GM18870 (cell line): ENCODE data around the gene WHRN.

ENCODE experiments used
- ATAC-seq: cut with Tn5 transposase; IDR thresholded peaks from one replicate; pipeline ENCODE4 v1.9.1; 2021; ENCODE audit warnings: moderate library complexity; ENCODE audit not compliant: unreplicated experiment

Gene WHRN

DNA sequence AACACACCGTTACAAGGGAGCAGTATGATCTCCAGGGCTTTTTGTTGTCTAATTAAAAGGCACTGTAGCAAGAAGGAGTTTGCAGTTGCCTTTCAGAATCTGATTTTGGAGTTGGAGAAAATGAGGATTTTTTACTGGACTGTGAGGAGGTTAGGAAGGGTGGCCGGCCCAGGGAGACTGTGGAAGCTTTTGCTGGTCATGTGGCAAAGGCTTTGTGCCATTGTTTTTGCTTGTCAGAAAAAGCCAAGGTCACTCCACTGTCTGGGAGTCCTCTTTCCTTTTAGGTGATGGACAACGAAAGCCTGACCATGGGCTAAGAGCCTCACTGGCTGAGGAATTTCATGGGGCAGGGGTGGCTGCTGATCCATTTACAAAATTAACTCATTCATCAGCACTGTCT lies 10.3 kb upstream of the WHRN start:
- ATAC-seq = no peak

DNA sequence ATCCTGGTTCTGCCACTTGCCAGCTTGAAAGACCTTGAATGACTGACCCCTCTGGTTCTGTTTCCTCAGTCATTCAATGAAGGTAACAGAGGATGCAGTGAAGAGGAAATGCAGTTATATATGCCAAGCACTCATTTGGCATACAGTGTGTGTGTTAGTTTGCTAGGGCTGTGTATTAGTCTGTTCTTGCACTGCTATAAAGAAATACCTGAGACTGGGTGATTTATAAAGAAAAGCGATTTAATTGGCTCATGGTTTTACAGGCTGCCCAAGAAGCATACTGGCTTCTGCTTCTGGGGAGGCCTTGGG lies 8.6 kb upstream of the WHRN start:
- ATAC-seq = no peak

DNA sequence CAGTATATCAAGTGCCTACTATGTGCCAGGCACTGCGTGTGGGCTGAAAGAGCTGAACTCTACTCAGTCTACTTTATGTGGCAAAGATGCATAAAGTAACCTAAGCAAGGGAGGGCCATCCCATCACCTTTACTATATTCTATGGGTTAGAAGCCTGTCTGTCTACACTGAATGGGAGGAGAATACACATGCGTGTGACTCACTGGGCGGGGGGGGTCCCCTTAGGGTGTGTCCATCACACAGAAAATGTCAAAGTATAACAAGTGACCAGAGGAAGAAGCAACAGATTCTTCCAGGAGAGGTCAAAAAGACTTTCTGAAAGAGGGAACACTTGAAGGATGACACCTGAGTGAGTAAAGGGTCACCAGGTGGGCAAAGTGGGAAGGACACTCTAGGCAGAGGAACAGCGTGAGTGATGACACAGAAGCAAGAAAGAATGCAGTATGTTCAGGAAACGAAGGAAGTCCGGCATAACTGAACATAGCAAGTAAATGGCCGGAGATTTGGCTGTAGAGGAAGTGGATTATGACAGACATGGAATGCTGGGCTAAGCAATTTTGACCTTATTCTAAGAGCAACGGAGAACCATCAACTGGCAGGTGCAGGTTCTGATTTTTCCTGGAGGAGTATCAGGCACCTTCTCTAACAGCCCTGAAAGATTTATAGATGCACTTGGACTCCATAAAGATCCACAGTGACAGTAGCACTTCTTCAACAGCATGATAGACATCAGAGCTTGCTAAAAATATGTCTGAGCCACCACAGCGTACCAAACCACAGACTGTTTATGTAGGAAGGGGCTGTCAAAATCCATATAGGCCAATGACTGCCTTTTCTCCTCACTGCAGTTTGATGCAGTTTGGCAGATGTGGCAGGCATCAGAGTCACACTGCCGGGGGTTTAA lies 8.0 kb upstream of the WHRN start:
- no peak for ATAC-seq

- ATAC-seq = no peak
Observed at GRCh38 chr9:114511978-114512874, 7.0 kb upstream of the WHRN start.

GRCh38 chr9:114507726-114508125 lies 2.5 kb upstream of the WHRN start:
- ATAC-seq = no peak

DNA sequence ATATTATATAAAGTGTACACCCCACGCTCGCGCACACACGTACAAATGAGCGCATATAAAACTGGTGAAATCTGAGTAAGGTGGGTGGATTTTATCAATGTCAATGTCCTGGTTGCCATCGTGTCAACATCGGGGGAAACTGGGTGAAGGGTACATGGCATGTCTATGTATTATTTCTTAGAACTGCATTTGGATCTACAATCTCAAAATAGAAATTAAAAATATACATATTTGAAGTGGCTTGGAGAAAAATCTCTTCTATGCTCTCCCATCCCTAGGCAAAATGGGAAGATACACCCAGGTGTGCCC lies 763 bp upstream of the WHRN start:
- ATAC-seq = no peak

- no peak for ATAC-seq
Observed at GRCh38 chr9:114504341-114505186, 709 bp downstream of the WHRN start.

DNA sequence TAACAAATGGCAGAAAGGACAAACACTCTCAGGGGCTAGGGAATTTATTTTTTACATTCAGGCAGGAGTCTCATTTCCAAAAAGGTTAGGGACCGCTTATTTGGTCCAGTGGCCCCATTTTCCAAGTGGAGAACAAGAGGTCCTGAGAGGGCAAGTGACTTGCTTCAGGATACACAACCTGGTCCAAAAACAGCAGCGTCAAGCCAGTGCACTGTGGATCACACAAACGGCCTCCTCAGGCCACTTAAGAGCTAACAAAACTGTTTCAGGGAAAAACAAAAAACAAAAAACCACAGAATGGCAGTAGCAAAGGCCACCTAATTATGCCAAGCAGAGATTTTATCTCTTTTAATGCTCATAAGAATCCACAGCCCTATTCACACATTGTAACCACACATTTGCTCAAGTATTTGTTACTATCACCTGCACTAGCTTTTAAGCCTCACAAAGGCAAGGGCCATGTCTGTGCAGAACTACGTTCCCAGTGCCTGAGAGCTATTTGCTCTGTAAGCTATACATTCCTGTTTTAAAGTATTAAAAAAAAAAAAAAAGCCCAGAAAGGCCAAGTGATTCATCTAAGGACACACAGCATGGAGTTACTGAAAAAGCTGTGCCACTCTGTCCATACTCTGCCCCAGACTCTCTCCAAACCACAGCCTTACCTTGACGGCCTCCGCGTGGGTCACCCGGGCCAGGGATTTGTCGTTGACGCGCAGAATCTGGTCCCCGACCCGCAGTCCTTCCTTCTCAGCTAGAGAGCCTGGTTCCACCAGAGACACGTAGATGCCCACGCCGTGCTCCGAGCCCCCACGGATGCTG lies 1.5 kb downstream of the WHRN start:
- no peak for ATAC-seq

- ATAC-seq = no peak
Observed at GRCh38 chr9:114503009-114503408, 2.3 kb downstream of the WHRN start.

- ATAC-seq = no peak
Observed at GRCh38 chr9:114501796-114502682, 3.2 kb downstream of the WHRN start.

- no peak for ATAC-seq
Observed at GRCh38 chr9:114500697-114501292, 4.5 kb downstream of the WHRN start.

GRCh38 chr9:114499941-114500696 lies 5.2 kb downstream of the WHRN start:
- no peak for ATAC-seq

DNA sequence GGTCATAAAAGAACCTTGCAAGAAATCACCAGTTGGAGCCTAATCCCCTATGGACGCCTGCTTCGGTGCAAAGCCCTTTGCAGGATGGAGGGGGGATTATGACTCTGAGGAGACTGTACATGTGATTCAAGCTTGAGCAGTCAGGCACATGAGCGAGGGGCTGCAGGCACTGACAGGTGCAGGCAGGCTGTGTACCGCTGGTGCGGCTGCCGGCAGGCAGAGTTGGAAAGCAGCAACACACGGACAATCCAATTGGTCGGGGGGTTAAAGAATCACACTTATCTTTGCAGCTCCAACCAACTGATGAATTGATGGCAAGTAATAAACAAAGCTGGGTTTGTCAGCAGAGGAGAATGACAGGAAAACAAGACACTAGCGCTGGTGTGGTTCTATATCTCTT lies 5.7 kb downstream of the WHRN start:
- no peak for ATAC-seq

- no peak for ATAC-seq
Observed at GRCh38 chr9:114497727-114498382, 7.4 kb downstream of the WHRN start.

- no peak for ATAC-seq
Observed at GRCh38 chr9:114497236-114497635, 8.0 kb downstream of the WHRN start.

DNA sequence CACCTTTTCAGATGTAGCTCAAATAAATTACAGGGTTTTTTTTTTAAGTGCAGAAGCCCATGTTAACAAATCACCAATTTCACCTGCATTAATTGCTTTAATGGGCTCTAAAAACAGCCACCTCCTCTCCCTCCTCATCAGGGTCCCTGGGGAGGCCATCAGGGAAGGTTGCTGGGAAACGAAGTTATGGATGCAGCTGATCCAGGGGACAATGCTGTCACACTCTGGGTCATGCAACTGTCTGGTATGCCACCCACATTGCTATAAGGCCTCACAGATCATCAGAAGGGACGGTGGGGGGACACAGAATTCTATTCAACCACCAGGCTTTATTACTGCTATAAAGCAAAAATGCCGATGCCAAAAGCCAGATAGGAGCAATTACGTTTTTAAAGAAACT lies 9.3 kb downstream of the WHRN start:
- no peak for ATAC-seq

GRCh38 chr9:114494776-114495569 lies 10.3 kb downstream of the WHRN start:
- ATAC-seq = no peak
